HG02970 (cell line): Measurements from ENCODE around the gene ZNF462.
"Not testable (repeated sequence)": the region's sequence is repeated elsewhere in the genome, so short reads cannot be mapped to it uniquely, and the experiment has no call there.

Source experiments
- ATAC-seq: cut with Tn5 transposase; IDR thresholded peaks from one replicate; pipeline ENCODE4 v1.9.1; 2021; ENCODE audit warnings: mild to moderate bottlenecking, moderate library complexity, moderate number of reproducible peaks; ENCODE audit not compliant: unreplicated experiment, low FRiP score

Gene ZNF462, protein sequence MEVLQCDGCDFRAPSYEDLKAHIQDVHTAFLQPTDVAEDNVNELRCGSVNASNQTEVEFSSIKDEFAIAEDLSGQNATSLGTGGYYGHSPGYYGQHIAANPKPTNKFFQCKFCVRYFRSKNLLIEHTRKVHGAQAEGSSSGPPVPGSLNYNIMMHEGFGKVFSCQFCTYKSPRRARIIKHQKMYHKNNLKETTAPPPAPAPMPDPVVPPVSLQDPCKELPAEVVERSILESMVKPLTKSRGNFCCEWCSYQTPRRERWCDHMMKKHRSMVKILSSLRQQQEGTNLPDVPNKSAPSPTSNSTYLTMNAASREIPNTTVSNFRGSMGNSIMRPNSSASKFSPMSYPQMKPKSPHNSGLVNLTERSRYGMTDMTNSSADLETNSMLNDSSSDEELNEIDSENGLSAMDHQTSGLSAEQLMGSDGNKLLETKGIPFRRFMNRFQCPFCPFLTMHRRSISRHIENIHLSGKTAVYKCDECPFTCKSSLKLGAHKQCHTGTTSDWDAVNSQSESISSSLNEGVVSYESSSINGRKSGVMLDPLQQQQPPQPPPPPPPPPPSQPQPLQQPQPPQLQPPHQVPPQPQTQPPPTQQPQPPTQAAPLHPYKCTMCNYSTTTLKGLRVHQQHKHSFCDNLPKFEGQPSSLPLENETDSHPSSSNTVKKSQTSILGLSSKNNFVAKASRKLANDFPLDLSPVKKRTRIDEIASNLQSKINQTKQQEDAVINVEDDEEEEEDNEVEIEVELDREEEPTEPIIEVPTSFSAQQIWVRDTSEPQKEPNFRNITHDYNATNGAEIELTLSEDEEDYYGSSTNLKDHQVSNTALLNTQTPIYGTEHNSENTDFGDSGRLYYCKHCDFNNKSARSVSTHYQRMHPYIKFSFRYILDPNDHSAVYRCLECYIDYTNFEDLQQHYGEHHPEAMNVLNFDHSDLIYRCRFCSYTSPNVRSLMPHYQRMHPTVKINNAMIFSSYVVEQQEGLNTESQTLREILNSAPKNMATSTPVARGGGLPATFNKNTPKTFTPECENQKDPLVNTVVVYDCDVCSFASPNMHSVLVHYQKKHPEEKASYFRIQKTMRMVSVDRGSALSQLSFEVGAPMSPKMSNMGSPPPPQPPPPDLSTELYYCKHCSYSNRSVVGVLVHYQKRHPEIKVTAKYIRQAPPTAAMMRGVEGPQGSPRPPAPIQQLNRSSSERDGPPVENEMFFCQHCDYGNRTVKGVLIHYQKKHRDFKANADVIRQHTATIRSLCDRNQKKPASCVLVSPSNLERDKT (N-terminal part only)

DNA sequence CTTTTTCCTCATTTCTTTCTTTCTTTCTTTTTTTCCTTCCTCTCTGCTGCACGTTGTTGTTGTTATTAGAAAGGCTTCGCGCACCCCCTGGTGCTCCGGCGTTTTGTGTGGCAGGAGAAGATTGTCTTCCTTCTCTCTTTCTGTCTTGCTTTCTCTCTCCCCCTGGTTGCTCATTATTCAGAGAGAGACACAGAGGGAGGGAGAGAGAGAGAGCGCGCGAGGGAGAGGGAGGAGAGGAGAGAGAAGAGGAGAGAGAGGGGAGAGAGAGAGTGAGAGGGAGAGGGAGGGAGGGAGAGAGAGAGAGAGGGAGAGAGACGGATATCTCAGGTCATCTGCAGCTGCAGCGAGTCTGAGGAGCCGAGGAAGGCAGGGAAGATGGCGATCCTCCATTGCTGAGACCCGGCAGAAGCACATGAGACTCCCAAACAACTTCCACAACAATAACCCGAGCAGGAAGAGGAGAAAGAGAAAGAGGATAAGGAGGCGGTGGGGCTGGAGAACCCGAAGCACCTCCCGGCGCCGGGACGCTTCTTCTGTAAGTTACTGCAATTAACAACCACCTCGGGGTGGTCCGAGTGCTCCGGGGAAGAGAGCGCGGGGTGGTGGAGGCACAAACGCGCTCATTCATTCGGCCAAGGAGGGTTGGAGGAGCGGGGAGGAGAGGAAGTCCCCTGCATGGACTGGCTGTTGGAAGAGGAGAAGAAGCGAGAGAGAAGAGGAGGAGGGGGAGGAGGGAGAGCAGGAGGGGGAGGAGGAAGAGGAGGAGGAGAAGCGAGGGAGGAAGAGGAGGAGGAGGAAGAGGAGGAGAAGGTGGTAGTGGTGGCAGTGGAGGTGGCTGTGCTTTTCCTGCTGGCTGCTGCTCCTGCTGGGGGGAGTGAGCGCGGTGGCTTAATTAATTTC is at the start of gene ZNF462:
TSS of gene ZNF462 (plus strand) at position 346 of the 900 bp plus-strand sequence. CDS start 60,218 bp downstream, outside the sequence.
- ATAC-seq: no peak

DNA sequence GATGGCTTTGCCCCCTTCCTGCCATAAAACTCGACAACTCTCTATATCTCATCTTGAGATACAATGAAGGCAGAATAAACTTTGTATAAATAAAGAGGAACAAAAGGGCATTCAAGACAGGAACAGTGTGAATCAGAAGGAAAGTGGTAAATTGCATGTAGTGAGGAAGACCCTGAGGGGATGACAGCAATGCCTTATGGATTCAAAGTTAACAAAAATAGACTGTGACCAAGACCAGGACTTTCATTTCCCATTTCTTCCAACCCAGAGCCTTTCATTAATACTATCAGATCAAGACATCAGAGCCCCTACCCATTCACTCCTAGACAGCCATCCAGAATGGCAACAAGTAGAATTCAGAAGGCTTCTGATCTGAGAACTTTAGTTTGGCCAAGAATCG is 46.4 kb upstream of the ZNF462 start:
- no peak for ATAC-seq

DNA sequence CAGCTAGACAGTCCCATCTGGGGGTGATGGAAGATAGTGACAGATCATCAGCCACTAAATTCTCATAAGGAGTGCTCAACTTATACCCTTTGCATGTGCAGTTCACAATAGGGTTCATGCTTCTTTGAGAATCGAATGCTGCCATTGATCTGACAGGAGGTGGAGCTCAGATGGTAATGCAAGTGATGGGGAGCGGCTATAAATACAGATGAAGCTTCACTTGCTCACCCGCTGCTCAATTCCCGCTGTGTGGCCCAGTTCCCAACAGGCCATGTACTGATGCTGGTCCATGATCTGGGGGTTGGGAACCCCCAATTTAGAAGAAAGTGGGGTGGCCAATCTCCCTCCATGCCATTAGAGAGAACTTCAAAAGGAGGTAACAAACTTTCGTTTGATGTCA is 44.9 kb upstream of the ZNF462 start:
- ATAC-seq: no peak

DNA sequence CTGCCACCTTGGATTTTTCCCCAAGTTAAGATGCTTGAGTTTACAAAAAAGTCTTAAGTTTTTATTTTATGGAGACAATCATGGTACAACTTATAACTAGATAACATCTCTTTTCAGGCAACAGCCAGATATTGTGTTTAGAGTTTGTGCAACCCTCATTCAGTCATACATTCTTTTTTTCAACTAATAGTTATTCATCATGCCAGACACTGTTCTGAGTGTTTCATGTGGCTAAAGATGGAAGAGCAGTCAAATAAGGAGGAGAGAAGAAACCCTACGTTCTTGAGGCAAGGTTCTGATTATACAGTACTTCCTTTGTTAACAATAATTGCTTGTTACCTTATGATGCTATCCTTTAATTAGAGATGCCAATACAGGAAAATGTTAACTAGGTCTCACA is 42.1 kb upstream of the ZNF462 start:
- no peak for ATAC-seq

DNA sequence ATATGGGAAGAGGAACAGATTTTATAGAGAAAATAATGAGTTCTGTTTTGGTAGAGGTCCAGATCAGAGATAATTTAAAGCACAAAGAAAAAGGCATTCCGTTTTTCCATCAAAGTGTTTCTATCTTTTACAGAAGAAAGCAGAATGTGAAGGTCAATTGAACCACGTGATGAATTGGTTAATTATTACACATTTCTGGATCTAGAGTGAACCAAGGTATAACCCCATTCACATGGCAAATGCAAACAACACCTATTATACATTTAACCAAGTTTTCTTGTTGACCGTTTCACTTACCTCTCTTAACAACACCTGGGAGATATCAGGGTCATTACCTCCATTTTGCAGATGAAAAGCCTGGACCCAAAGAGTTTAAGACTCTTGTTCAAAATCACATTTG is 34.9 kb upstream of the ZNF462 start:
- no peak for ATAC-seq

DNA sequence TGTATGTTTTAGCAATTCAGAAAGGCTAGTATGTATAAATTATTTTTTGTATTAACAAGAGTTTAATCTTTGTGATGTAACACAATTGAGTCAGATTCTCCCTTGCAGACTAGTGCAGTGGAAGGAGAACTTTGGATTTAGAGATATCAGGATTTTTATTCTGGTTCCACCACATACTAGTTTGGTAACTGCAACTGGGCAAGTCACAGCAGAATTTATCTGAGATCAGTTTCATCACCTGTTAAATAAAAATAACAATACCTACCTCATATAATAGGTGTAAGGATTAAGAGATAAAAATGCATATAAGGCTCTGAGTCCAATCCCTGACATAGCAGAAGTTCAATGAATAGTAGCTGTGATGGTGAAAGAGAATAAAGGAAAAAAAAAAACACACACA is 34.0 kb upstream of the ZNF462 start:
- ATAC-seq: no peak

DNA sequence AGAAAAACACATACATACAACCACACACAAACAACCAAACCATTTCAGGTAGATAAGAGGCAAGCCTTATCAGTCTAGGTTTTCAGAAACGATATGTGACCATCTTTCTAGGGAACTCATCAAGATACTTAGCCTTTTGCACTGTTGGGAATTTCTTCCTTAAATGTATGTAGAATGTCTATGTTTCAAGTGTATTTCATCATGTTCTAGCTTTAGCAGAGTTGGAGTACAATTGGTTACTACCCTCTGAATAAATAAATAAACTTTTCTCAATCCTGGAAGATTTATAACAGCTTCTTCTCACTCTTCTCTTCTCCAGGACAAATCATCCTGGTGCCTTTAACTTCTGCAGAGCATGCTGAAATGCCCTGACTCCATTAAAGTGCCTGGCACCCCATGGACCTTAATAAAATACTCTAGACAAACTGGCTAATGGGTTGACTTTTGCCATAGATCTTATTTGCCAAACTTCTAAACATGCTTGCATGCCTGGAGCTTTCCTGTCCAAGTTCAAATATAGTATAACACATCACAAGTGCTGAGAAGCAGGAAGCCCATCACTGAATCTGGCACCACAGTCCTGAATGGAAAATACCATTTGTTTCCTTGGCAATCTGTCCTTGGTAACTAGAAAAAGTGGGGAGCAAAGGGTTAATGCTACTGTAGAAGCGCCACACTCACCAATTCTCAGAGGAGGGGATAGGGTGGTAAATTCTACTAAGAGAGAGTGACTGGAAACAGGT is 33.1 kb upstream of the ZNF462 start:
- ATAC-seq: no peak

DNA sequence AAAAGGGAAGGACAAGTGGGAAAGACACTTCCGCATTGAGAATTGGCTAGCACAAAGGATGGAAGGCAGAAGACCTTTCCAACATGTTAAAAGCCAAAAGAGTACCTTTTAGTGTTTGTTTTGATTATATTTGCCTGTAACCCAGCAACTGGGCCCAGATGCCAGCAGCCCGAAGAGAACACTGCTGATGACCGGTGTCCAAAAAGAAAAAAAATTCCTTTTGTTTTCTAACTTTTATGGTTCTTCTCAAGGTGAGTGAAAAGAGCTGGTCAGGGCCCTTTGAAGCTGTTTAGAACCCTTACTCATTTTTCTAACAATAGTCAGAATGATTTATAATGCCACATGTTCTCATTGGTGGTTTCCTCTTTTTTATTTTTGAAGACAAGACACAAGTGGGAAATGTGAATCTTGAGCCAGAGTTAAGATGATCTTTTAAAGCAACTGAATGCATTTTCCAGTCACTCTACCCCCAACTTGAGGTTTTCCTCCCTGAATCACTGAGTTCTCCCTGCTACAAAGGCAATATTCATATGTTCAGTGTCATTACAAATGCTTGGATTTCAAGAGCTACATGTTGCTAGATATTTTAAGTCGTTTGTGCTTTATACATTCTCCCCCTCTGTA is 32.3 kb upstream of the ZNF462 start:
- ATAC-seq: no peak

DNA sequence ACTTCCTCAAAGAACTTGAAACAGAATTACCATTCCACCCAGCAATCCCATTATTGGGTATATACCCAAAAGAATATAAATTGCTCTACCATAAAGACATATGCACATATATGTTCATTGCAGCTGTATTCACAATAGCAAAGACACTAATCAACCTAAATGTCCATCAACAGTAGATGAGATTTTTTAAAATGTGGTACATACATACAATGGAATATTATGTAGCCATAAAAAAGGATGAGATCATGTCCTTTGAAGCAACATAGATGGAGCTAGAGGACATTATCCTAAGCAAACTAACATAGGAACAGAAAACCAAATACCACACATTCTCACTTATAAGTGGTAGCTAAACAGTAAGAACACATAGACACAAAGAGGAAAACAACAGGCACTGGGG is 28.1 kb upstream of the ZNF462 start:
- ATAC-seq: no peak

DNA sequence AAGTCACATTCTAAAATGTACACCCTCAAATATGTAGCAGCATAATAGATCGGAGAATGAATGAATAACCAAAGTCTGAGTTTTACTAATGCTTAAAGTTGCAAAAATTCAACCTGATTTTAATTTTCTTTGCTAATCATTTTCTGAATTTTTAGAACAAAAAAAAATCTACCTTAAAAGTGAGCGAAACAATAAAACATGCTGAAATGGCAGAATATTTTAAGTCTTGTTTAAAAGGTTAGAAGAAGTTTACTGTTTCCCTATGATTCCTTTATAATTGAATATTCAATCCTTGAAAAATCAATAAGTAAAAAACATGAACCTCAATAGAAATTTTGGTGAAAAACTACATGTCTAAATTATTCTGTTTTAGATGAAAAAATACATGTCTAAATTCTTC is 27.1 kb upstream of the ZNF462 start:
- no peak for ATAC-seq

DNA sequence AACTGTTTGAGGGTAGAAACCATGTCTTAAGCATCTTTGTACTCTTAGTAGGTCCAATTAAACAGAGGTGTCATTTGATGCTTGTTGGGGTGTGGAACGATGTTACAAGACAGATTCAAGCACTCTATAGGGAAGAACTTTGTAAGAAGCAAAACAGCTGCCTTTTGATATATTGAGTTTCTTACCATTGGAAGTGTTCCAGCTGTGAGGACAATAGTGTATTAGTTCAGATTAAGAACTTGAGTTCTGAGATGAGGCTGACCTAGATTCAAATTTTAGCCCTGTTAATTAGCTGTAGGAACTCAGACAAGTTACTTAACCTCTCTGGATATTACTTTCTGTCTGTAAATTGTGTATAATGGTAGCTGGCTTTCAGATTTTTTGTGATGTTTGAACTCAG is 19.6 kb upstream of the ZNF462 start:
- no peak for ATAC-seq

DNA sequence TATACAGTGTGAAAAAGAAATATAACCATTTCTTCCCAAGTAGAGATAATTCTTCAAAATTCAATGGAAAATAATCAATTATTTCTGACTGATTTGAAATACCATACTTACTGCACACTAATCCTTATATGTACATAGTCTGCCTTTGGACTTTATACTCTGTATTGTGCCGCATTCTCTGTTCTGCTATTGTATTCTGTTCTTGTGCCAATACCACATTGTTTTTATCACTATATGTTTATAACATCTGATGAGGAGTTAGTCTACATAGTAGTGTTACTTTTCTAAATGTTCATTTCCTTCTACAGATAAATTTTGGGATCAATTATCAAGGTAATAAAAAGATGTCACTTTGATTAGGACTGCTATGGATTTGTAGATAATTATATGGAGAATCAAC is 16.7 kb upstream of the ZNF462 start:
- ATAC-seq: no peak

DNA sequence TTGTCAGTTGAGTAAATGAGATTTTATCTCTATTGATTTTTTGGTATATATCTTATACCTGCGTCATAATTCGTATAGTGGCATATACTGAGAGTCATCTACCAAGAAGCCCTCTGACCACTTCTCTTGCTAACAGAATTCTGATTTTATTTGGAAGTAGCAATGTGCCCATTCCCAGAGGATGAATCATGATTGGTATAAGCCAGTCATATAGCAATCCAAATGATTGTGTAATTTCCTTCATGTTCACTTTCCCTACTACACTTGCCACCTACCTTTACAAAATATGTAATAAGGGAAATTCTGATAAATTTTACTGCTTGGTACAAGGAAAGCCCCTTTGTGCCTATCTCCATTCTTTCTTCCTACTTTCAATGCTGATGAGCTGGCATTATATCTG is 16.1 kb upstream of the ZNF462 start:
- no peak for ATAC-seq

DNA sequence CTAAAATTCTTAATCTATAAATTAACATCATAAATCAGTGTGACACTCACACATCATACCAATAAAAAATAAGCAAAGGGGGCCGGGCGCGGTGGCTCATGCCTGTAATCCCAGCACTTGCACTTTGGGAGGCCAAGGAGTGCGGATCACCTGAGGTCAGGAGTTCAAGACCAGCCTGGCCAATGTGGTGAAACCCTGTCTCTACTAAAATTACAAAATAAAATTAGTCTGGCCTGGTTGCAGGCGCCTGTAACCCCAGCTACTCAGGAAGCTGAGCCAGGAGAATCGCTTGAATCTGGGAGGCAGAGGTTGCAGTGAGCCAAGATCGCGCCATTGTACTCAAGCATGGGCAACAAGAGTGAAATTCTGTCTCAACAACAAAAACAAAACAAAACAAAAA is 11.3 kb upstream of the ZNF462 start:
- ATAC-seq: not testable (repeated sequence)

DNA sequence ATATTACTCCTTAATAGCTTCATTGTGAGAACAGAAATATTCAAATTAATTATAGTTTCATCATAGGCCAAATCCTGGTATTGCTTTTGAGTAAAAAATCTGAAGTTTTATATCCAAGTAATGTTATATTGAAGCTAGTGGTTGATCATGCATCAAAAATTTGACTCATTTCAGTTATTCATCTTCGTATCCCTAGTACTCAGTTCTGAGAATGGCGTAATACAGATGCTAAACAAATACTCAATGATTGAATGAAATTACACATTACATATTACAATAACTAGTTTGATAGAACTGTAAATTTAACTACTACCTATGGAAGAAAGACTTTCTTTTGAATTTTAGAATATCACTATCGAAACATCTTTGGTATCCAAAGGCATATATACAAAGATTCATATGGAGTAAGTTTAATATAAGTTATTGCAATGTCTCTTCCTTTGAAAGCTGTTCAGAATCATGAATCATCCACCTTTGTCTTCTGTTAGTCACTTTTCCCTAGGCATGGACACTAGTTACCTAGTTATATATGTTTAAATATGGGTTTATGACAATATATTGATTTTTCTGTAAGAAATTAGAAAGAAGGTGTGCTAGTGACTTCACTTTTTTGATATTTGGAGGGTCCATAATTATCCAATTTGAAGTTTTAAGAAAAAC is 5.0 kb upstream of the ZNF462 start:
- ATAC-seq: no peak

DNA sequence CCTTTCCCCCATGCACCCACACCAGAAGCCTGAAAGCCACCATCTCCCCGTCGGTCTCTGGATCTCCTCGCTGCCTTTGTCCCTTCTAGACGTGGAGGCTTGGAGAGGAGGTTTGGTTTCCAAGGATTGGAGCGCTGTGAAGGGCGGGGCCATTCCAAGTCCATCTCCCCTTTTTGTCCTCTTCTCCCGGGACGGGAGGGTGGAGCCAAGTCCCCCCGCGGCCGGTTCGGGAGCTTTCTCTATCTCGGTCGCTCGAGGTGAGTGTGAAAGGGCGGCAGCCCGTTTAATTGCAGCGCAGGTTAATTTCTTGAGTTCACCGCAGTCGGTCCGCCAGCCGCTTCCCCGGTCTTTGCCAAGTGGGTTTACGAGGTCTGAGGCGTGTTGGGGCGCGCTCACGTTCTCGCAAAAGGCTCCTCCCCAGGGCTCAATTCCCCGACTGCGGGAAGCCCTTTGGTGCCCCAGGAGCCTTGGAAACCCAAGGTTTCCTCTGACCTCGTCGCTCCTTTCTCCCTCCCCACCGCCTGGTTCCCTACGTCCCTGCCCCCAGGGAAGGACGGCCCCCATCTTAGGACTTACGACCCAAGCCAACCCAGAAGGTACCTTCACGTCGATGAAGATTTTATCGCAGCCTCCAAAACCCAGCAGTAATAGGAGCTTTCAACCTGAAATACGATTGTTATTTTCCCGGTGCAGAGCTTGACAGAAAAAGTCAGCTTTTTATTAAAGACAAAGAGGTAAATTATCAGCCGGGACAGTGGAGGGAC is 2.8 kb upstream of the ZNF462 start:
- no peak for ATAC-seq
